RPMI7951 (cell line): ENCODE data around the gene SLC35G3. TPM values are rescaled to one million over a fixed set of nuclear protein-coding genes. Genes with fewer than 3 reads are reported as not detected.
"Not testable (repeated sequence)": the region's sequence is repeated elsewhere in the genome, so short reads cannot be mapped to it uniquely, and the experiment has no call there.

Experiments used
- DNase-seq: peaks from one replicate; pipeline ENCODE4 v3.0.0-alpha.2; 2012; ENCODE audit warnings: low read depth
- total RNA-seq: library from RNA; depleted of rRNA; stranded (reverse); fragments of >200 nt; shearing (Covaris generic); gene quantifications from 2 replicates; pipeline ENCODE4 v1.2.3, GENCODE V29; 2014; rRNA removed

SLC35G3 gene
- not detected in 2 replicates for total RNA-seq

DNA sequence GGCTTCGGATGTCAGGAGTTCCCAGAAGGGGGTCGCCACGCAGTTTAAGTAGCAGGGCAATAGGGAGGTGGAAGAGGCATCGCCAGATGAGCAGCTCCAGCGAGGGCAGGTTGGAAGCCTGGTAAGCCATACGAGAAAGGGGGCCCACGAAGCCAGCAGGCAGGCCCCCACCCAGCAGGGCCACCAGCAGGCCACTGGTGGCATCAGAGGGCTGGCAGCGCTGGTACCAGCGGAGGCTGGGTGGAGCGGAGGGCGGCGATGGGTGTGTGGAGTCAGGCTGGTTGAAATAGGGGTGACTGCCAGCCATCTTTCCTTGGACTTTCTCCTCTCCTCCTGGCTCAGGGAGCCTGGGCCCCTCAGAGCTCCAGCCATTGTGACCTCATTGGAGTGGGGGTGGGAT lies at the start of gene SLC35G3:
Gene SLC35G3 (minus strand): TSS at position 393 of the 400 bp plus-strand sequence. CDS start 86 bp downstream, at position 307.
- not testable (repeated sequence) for DNase-seq

DNA sequence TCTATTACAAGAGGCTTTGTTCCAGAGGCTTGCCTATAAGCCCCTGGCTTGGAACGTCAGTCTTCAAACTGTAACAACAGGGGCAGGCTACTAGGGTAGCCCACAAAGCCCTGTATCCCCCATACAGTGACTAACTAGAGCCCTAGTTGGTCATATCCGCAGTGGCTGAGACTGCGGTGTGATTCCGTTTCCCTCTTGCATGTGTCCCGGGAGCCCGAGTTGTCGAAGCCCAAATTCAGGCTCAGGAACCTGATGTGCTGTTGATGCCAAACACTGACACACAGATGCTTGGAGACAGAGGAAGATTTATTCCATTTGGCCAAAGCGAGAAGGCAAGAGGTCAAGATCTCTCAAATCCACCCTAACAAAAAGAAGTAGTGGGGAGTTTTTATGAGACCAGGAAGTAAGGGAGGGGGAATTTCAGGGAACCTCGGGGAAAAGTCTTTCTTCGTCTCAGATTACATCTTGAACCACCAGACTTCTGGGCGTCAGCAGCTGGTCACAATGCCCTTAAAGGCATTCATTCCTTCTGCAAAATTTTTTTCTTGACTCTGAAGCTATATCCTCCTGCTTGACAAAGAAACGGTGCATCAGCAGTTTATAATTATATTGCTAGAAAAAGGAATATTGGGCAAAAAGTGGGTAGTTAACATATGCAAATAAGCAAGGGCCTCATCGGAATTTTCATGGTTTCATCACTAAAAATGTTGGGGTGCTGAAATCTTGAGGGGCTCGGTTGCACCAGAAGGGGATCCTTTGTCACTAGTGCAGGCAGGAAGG lies 49.6 kb upstream of the SLC35G3 start:
- DNase-seq = peak; percentile 74

GRCh38 chr17:35242805-35243560 lies 48.8 kb upstream of the SLC35G3 start, which contains the start of gene SLFN5:
Gene SLFN5, plus strand, starts transcription at chr17:35243072. Its CDS starts 15,619 bp downstream, at chr17:35258691.
- DNase-seq = peak; percentile 87

- peak; percentile 49 for DNase-seq
Measured at GRCh38 chr17:35242158-35242804, 48.1 kb upstream of the SLC35G3 start.

DNA sequence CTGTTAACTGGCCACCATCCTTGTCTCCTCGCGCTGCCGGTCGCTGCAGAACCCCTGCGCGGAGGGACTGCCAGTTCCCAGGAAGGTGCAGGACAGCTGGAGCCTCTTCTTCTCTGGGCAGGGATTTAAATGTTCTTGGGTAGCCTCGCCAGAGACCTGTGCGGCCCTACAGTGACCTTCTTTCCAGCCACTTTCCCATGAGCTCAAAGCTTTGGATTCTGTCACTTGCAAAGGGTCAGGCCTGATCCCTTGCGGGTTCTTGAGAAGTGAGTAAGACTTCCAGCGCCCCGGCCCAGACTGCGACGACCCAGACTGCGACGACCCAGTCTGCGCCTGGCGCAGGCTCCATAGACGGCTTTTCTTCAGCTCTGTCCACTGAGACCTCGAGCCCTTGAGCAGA lies 47.3 kb upstream of the SLC35G3 start:
- no peak for DNase-seq

- no peak for DNase-seq
Measured at GRCh38 chr17:35240861-35241260, 46.7 kb upstream of the SLC35G3 start.

DNA sequence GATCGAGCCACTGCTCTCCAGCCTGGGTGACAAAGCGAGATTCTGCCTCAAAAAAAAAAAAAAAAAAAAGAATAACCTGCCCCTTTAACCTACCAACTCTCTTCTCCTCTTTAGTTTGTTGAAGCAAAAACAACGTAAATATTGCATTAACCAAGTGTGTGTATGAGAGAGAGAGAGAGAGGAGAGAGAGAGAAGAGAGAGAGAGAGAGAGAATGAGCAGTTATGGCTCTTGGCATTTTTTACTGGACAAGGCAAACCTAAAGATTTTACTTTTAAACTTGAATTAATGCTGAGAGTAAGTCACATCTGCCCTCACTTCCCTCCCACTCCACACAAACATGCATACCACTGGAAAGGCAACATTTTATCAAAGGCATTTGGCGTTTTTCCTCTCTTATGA lies 45.6 kb upstream of the SLC35G3 start:
- DNase-seq = no peak

DNA sequence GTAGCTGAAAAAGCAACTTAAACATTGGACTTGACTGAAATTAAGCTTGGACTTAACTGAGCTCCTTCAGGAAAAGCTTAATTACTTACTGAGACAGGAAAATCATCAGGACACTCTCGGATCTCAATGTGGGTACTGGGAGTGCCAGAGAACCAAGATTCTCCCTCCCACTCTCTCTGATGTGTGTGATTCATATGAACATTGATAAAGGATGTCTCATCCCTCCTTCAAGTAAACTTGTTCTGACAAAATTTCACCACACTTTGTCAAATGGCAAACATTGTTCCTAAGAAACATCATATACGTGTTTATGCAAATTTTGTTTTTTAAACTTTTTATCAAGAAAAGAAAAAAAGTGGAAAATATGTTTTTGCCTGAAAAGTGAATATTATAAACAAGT lies 44.6 kb upstream of the SLC35G3 start:
- peak; percentile 54 for DNase-seq

- DNase-seq = no peak
Measured at GRCh38 chr17:35236821-35237220, 42.6 kb upstream of the SLC35G3 start.

GRCh38 chr17:35235917-35236316 lies 41.7 kb upstream of the SLC35G3 start:
- DNase-seq = no peak

DNA sequence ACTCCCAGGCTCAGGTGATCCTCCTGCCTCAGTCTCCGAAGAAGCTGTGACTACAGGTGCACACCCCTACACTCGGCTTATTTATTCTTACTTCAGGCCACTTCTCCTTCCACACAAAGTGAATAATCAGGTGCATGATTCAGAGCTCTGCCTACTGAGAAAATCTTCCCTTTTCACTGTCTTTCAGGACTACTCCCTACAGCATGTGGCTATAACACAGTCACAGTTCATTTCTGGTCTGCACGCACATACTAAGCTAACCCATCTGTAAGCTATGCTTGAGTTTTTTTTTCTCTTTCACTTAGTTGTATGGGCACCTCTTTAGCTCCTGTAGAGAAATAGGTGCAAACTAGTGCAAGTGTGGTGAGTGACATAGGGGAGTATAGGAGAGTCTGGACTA lies 41.1 kb upstream of the SLC35G3 start:
- no peak for DNase-seq

GRCh38 chr17:35234315-35234714 lies 40.1 kb upstream of the SLC35G3 start:
- DNase-seq = not testable (repeated sequence)

- DNase-seq = no peak
Measured at GRCh38 chr17:35229638-35230037, 35.4 kb upstream of the SLC35G3 start.

DNA sequence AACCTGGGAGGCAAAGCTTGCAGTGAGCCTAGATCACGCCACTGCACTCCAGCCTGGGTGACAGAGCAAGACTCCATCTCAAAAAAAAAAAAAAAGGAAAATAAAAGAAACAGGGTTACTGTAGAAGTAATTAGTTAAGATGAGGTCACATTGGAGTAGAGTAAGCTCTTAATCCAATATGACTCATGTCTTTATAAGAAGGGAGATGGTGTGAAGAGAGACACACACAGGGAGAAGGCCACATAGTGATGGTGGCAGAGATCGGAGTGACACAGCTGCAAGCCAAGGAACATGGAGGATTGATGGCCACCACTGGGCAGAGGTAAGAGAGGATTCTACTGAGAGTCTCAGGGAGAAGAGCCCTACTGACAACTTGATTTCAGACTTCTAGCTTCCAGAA lies 33.4 kb upstream of the SLC35G3 start:
- DNase-seq = no peak

GRCh38 chr17:35224436-35224835 lies 30.2 kb upstream of the SLC35G3 start:
- peak; percentile 31 for DNase-seq

- no peak for DNase-seq
Measured at GRCh38 chr17:35222452-35222851, 28.3 kb upstream of the SLC35G3 start.

- DNase-seq = no peak
Measured at GRCh38 chr17:35218915-35219314, 24.7 kb upstream of the SLC35G3 start.

- DNase-seq = no peak
Measured at GRCh38 chr17:35217107-35217506, 22.9 kb upstream of the SLC35G3 start.

GRCh38 chr17:35214631-35215273 lies 20.6 kb upstream of the SLC35G3 start:
- no peak for DNase-seq

- DNase-seq = peak; percentile 46
Measured at GRCh38 chr17:35214192-35214591, 20.0 kb upstream of the SLC35G3 start.

DNA sequence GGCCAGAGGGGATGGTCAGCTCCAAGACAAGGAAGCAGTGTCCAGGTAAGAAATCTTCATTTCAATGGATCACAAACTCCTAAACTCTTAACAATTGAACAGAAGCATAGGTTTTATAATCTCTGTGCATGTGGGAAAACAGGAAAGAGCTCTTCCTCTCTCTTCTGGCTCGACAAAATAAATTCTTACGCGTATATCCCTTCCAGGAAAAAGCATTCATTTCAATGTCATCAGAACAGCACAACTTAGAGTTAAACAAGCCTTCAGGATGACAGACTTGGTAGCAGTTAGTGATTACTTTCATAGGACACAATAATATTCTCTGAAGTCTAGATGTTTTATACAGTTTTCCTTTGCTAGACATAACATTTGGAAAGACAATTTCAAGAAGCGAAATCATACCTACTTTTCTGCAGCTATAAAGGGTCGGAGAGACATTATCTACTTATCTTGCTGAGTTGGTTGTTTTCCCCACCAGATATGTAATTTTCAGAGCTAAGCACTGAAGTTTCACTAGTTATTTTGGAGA lies 19.3 kb upstream of the SLC35G3 start:
- DNase-seq = no peak

DNA sequence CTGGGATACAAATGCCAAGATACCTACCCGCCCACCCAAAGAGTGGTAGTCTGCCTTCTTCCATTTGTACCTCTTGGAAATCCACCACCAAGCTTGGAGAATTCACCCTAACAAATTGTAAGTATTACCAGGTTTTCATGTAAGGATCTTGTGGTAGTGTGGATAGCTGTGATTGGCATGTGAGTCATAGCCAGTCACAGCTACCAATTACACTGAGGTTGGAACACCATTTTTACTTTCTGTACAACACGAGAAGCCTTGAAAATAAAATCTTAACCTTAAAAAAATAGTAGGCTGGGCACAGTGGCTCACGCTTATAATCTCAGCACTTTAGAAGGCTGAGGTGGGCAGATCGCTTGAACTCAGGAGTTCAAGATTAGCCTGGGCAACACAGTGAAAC lies 18.5 kb upstream of the SLC35G3 start:
- peak; percentile 36 for DNase-seq
